Lower lobe of right lung (tissue), 2 donors: ENCODE data around the gene TRAPPC6A. TPM values are rescaled to one million over a fixed set of nuclear protein-coding genes. Genes with fewer than 3 reads are reported as not detected.
A peak's percentile ranks its signal among the peaks of the same experiment; 100 is the strongest.

Experiments
- ATAC-seq, 2 donors: fragments of 200-7000 bp; cut with Tn5 transposase; one replicate each; pipeline ENCODE4 v1.9.1; 2020 to 2022; ENCODE audit warnings: mild to moderate bottlenecking in 2 of 2, moderate library complexity in 2 of 2
- DNase-seq: peaks from one replicate; pipeline ENCODE4 v3.0.0-alpha.2; 2020
- H3K27ac ChIP-seq: fragments of 200-600 bp; one replicate; pipeline ENCODE4 v1.8.0; 2022
- H3K27me3 ChIP-seq: fragments of 200-600 bp; one replicate; pipeline ENCODE4 v1.8.0; 2022; ENCODE audit warnings: low read depth
- H3K36me3 ChIP-seq: fragments of 200-600 bp; one replicate; pipeline ENCODE4 v1.8.0; 2022; ENCODE audit warnings: mild to moderate bottlenecking
- H3K4me1 ChIP-seq: fragments of 200-600 bp; one replicate; pipeline ENCODE4 v1.8.0; 2022
- H3K4me3 ChIP-seq: fragments of 200-600 bp; one replicate; pipeline ENCODE4 v1.8.0; 2022; ENCODE audit warnings: mild to moderate bottlenecking
- H3K9me3 ChIP-seq: fragments of 200-600 bp; one replicate; pipeline ENCODE4 v1.8.0; 2022
- intact Hi-C: fragments of 100-400 bp; cut with DNase I; formaldehyde crosslinking; loops from one replicate; pipeline ENCODE4 v1.11.0; 2022
- total RNA-seq: library from RNA; stranded (reverse); fragmentation: NEBNext Ultra II Directional; extraction: Animal tissue kit (Norgen Biotek cat#: 25700); gene quantifications from one replicate; pipeline ENCODE4 v1.2.1, GENCODE V29; 2021
- TF ChIP-seq, protein P1 (sequence below): fragments of 200-600 bp; IDR thresholded peaks from one replicate; pipeline ENCODE4 v1.8.0; 2022; ENCODE audit warnings: antibody characterized with exemption, mild to moderate bottlenecking
- donor health status: DM: no; HTN: yes; CAD: no; lungs with severe emphysema.

The TRAPPC6A gene
- total RNA-seq, 1 donor from 2014 or later = 18.4 TPM

DNA sequence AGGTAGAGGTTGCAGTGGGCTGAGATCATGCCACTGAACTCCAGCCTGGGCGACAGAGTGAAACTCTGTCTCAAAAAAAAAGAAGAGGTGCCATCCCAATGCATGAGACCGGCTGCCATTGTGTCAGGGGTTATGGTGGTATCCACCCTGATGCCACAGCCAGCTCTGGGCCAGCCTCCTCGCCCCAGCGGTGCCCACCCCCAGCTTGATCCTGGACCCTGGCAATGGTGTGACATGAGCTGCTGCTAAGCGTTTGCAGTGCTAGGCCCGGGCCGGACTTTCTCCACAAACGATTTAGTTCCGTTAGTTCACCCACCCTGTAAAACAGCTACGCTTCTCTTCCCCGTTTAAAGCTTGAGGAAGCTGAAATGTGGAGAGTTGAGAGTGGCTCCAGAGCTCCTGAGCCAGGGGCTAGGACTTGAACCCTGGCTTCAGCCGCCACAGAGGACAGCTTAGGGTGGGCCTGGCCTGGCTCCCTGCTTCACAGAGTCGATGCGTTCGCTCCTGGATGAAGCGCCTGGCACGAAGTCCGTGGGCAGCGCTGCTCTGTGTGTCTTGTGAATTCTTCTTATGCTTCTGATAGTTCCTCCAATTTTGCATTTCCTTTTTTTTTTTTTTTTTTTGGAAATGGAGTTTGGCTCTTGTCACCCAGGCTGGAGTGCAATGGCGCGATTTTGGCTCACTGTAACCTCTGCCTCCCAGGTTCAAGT lies 42.7 kb downstream of the TRAPPC6A start:
- no peaks in the 10 kb centered on the region for H3K36me3 ChIP-seq
- H3K9me3 ChIP-seq = no peaks in the 10 kb centered on the region
- no peak overlapping the region for H3K4me3 ChIP-seq
- ATAC-seq (no peak), DNase-seq (no peak)
- TF ChIP-seq, protein P1, sequence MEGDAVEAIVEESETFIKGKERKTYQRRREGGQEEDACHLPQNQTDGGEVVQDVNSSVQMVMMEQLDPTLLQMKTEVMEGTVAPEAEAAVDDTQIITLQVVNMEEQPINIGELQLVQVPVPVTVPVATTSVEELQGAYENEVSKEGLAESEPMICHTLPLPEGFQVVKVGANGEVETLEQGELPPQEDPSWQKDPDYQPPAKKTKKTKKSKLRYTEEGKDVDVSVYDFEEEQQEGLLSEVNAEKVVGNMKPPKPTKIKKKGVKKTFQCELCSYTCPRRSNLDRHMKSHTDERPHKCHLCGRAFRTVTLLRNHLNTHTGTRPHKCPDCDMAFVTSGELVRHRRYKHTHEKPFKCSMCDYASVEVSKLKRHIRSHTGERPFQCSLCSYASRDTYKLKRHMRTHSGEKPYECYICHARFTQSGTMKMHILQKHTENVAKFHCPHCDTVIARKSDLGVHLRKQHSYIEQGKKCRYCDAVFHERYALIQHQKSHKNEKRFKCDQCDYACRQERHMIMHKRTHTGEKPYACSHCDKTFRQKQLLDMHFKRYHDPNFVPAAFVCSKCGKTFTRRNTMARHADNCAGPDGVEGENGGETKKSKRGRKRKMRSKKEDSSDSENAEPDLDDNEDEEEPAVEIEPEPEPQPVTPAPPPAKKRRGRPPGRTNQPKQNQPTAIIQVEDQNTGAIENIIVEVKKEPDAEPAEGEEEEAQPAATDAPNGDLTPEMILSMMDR = no peak
- H3K27me3 ChIP-seq = no peaks in the 10 kb centered on the region
- H3K4me1 ChIP-seq = no peaks in the 10 kb centered on the region
- intact Hi-C loops = no loop called here
- no peak overlapping the region for H3K27ac ChIP-seq

DNA sequence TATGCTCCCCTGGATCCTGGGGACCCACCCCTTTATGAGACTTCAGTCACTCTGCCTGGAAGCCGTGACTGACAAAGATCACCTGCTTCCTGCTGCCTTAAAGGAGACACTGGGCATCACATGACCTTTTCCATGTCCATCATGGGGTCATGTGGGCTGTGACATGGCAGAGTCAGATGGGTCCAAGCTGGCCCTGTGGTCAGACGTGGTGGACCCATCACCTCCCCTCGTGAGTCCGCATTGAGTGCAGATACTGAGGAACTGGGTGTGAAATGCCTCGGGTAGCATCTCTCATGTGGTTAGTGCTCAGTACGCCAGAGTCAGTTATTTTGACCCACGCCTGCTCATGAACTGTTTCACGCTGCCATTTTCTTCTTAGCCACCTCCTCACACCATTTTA lies 44.4 kb downstream of the TRAPPC6A start:
- ATAC-seq = no peak

DNA sequence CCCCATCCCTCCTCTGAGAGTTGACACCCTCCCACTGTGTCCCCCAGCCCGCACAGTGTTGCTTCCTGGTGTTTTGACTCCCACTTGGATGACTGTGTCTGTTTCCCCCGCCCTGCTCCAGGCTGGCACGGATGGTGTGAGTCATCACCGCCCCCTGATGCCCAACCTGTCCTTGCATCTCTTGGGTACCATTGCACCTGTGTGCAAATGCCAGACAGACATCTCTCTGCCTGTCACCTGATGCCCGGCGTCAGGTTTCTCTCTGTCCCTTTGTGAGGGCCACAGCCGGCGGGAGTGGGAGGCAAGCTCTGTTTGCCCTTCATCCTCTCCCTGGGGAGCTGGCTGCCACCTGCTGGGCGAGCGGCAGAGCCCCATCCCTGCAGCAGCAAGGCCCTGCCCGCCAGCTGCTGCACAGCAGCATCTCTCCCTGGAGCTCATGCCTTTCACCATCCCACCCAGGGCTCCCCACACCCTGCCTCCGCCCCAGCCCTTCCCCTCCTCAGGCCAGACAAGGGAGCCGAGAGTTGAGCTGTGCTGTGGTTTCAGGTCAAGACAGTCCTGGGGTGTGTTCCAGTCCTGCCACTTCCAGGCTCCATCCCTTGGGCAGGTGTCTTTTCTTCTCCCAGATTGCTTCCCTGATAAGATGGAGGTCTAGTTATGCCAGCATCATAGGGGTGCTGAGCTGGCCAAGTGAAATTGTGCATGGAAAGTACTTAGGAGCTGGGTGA lies 47.0 kb downstream of the TRAPPC6A start:
- peak in 1 of 2 donors; percentile 25 for ATAC-seq
- intact Hi-C loops = no loop called here

More for the DNA sequence above, 44.4 kb downstream of the TRAPPC6A start:
- Histone ChIP-seq H3K27me3 (no peaks in the 10 kb centered on the region), H3K4me1 (no peaks in the 10 kb centered on the region), H3K36me3 (peaks cover 4% of the 10 kb centered on the region), H3K4me3 (no peak overlapping the region), H3K9me3 (no peaks in the 10 kb centered on the region), H3K27ac (no peak overlapping the region)
- intact Hi-C loops = no loop called here
- no peak for DNase-seq
- TF ChIP-seq, protein P1 = no peak

DNA sequence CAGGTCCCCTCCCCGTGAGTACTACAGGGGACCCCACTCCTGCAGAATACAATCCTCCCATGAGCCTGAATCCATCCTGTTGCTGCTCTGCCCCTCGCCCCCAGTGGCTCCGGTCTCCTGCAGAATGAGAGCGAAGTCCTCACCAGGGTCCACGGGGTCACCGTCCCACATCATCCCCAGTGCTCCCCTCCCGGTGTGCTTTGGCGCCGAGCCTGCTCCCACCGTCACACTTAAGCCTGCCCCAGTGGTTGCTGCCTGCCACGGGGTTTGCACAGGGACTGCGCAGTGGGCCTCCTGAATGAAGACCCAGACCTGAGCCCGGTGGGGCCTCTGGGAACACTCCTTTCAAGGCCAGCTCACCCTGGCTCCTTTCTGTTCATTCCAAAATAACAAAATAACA lies 47.8 kb downstream of the TRAPPC6A start:
- Histone ChIP-seq H3K4me3 (no peak overlapping the region), H3K4me1 (peaks cover 7% of the 10 kb centered on the region), H3K27me3 (no peaks in the 10 kb centered on the region), H3K36me3 (peaks cover 19% of the 10 kb centered on the region), H3K27ac (no peak overlapping the region), H3K9me3 (no peaks in the 10 kb centered on the region)
- DNase-seq (no peak), ATAC-seq (no peak)
- intact Hi-C loops = no loop called here
- TF ChIP-seq, protein P1 = no peak

More for the DNA sequence above, 47.0 kb downstream of the TRAPPC6A start:
- Histone ChIP-seq H3K27me3 (no peaks in the 10 kb centered on the region), H3K27ac (no peak overlapping the region), H3K36me3 (peaks cover 19% of the 10 kb centered on the region), H3K9me3 (no peaks in the 10 kb centered on the region), H3K4me1 (peaks cover 2% of the 10 kb centered on the region), H3K4me3 (no peak overlapping the region)
- TF ChIP-seq, protein P1 = no peak
- DNase-seq = no peak

DNA sequence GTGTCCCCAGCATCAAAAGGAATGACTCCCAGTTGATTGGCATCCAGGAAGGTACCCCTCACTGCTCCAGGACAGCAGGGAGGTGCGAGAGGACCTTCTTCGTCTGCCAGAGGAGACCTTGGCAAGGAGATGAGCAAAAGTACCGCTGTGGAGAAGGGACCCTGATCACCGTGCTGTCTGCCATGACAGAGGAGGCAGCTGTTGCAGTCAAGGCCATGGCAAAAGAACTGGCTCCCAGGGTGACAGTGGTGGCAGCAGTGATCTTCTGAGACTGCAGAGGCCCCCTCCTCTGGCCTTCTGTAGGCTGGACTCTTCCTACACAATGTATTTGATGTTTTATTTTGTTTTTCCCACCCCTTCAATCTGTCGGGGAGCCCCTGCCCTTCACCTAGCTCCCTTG lies 49.2 kb downstream of the TRAPPC6A start:
- TF ChIP-seq, protein P1 = no peak
- Histone ChIP-seq H3K27me3 (no peaks in the 10 kb centered on the region), H3K4me3 (no peak overlapping the region), H3K4me1 (peaks cover 7% of the 10 kb centered on the region), H3K27ac (no peak overlapping the region), H3K36me3 (peaks cover 19% of the 10 kb centered on the region), H3K9me3 (no peaks in the 10 kb centered on the region)
- DNase-seq (no peak), ATAC-seq (no peak)
- intact Hi-C loops = no loop called here
